IMR-90 (cell line): ENCODE data around the gene NFATC1. TPM values are rescaled to one million over a fixed set of nuclear protein-coding genes. Genes with fewer than 3 reads are reported as not detected.

Experiments
- ATAC-seq: fragments of 200-7000 bp; cut with Tn5 transposase; 2 replicates; pipeline ENCODE4 v1.9.1; 2020; ENCODE audit warnings: low read depth, mild to moderate bottlenecking, moderate library complexity
- BruUV-seq: library from RNA; stranded (reverse); fragments of 400-500 nt; replicated peaks from 2 replicates; lab custom pipeline; 2021; lab: Mats Ljungman, UMichigan
- CTCF ChIA-PET: fragments of 300-600 bp; formaldehyde crosslinking; extraction: SDS; loops from one replicate; lab custom pipeline; 2021; ENCODE audit warnings: antibody characterized with exemption; lab: Yijun Ruan, JAX
- POLR2A ChIA-PET: fragments of 300-600 bp; sonication (Branson Sonifier 250); formaldehyde crosslinking; loops from one replicate; lab custom pipeline; 2022; ENCODE audit warnings: antibody characterized with exemption; ENCODE audit not compliant: unreplicated experiment; lab: Charles Lee
- DNase-seq: peaks from one replicate; pipeline ENCODE4 v3.0.0; 2013
- H2AFZ ChIP-seq: replicated peaks from 2 replicates; pipeline ENCODE3; 2013; ENCODE audit warnings: low read length, mild to moderate bottlenecking; ENCODE audit not compliant: poor library complexity
- H2AK5ac ChIP-seq: 2 replicates; pipeline ENCODE4 v1.6.1; 2013; ENCODE audit warnings: low read depth, low read length, inconsistent platforms
- H2AK9ac ChIP-seq: replicated peaks from 2 replicates; pipeline ENCODE3; 2013; ENCODE audit warnings: mild to moderate bottlenecking, low read depth, low read length, moderate library complexity; ENCODE audit not compliant: poor library complexity
- H2BK120ac ChIP-seq: 2 replicates; pipeline ENCODE4 v1.6.1; 2013; ENCODE audit warnings: low read depth, low read length, inconsistent platforms
- H2BK15ac ChIP-seq: 3 replicates; pipeline ENCODE4 v1.6.1; 2013; ENCODE audit warnings: low read depth, low read length, inconsistent platforms
- H2BK20ac ChIP-seq: 2 replicates; pipeline ENCODE4 v1.6.1; 2013; ENCODE audit warnings: low read depth, mild to moderate bottlenecking, inconsistent platforms, low read length, moderate library complexity
- H2BK5ac ChIP-seq: 2 replicates; pipeline ENCODE4 v1.6.1; 2013; ENCODE audit warnings: mild to moderate bottlenecking, low read depth, low read length, inconsistent platforms; ENCODE audit not compliant: poor library complexity, severe bottlenecking
- H3K14ac ChIP-seq: replicated peaks from 2 replicates; pipeline ENCODE4 v1.6.1; 2013; ENCODE audit warnings: low read depth, low read length, inconsistent platforms
- H3K18ac ChIP-seq: 2 replicates; pipeline ENCODE4 v1.6.1; 2013; ENCODE audit warnings: low read depth, low read length, control low read depth
- H3K23ac ChIP-seq: 2 replicates; pipeline ENCODE4 v1.6.1; 2013; ENCODE audit warnings: low read depth, low read length, inconsistent platforms
- H3K27ac ChIP-seq: 2 replicates; pipeline ENCODE4 v1.5.1; 2013; ENCODE audit warnings: mild to moderate bottlenecking, control low read depth, low read length; ENCODE audit not compliant: insufficient read depth
- H3K27me3 ChIP-seq: 2 replicates; pipeline ENCODE4 v1.6.1; 2013; ENCODE audit warnings: low read length; ENCODE audit not compliant: control insufficient read depth, insufficient read depth
- H3K36me3 ChIP-seq: 2 replicates; pipeline ENCODE4 v1.6.1; 2013; ENCODE audit warnings: low read length, mixed read lengths; ENCODE audit not compliant: control insufficient read depth, insufficient read depth
- H3K4ac ChIP-seq: 2 replicates; pipeline ENCODE4 v1.6.1; 2013; ENCODE audit warnings: low read depth, low read length, inconsistent platforms
- H3K4me1 ChIP-seq: 2 replicates; pipeline ENCODE4 v1.6.1; 2013; ENCODE audit warnings: low read length, mixed read lengths; ENCODE audit not compliant: control insufficient read depth, insufficient read depth
- H3K4me2 ChIP-seq: 2 replicates; pipeline ENCODE4 v1.6.1; 2013; ENCODE audit warnings: low read depth, mild to moderate bottlenecking, control low read depth, low read length, moderate library complexity
- H3K4me3 ChIP-seq: 2 replicates; pipeline ENCODE4 v1.5.1; 2013; ENCODE audit warnings: low read depth, mild to moderate bottlenecking, control low read depth, low read length, moderate library complexity; ENCODE audit not compliant: insufficient read depth
- H3K56ac ChIP-seq: 2 replicates; pipeline ENCODE4 v1.6.1; 2013; ENCODE audit warnings: low read length, inconsistent platforms; ENCODE audit not compliant: insufficient read depth; ENCODE audit errors: extremely low read depth
- H3K79me1 ChIP-seq, 2 experiments: 2 replicates each; pipeline ENCODE4 v1.6.1; 2013; ENCODE audit warnings: low read length in 2 of 2, inconsistent platforms in 1 of 2, low read depth in 1 of 2
- H3K9ac ChIP-seq: 2 replicates; pipeline ENCODE4 v1.6.1; 2013; ENCODE audit warnings: low read depth, low read length, control low read depth
- H3K9me1 ChIP-seq: 2 replicates; pipeline ENCODE4 v1.6.1; 2013; ENCODE audit warnings: low read length, inconsistent platforms; ENCODE audit not compliant: insufficient read depth
- H3K9me3 ChIP-seq: 2 replicates; pipeline ENCODE4 v1.6.1; 2013; ENCODE audit warnings: low read length; ENCODE audit not compliant: control insufficient read depth, insufficient read depth
- H4K20me1 ChIP-seq: 2 replicates; pipeline ENCODE4 v1.6.1; 2013; ENCODE audit warnings: low read length, inconsistent platforms; ENCODE audit not compliant: insufficient read depth
- H4K5ac ChIP-seq: 2 replicates; pipeline ENCODE4 v1.6.1; 2013; ENCODE audit warnings: mild to moderate bottlenecking, low read depth, low read length, control low read depth
- H4K8ac ChIP-seq, 2 experiments: 2 replicates each; pipeline ENCODE4 v1.6.1; 2013; ENCODE audit warnings: low read depth in 2 of 2, low read length in 2 of 2, control low read depth in 1 of 2, inconsistent platforms in 1 of 2
- H4K91ac ChIP-seq: 2 replicates; pipeline ENCODE4 v1.6.1; 2013; ENCODE audit warnings: low read depth, low read length, inconsistent platforms; ENCODE audit not compliant: insufficient read depth
- CEBPB ChIP-seq: IDR thresholded peaks from 2 replicates; pipeline ENCODE4 v1.6.1; 2012; ENCODE audit warnings: low read depth, low read length, improper control_type of control experiment
- MAFK ChIP-seq: IDR thresholded peaks from 2 replicates; pipeline ENCODE4 v1.6.1; 2012; ENCODE audit warnings: low read depth, low read length, improper control_type of control experiment
- NFE2L2 ChIP-seq: fragments of 150-350 bp; IDR thresholded peaks from 2 replicates; pipeline ENCODE4 v1.6.1; 2016; ENCODE audit warnings: low read depth, mild to moderate bottlenecking, low read length
- POLR2A ChIP-seq: IDR thresholded peaks from 2 replicates; pipeline ENCODE4 v1.6.1; 2012; ENCODE audit warnings: mild to moderate bottlenecking, low read depth, low read length
- RCOR1 ChIP-seq: IDR thresholded peaks from 2 replicates; pipeline ENCODE4 v1.6.1; 2012; ENCODE audit warnings: mild to moderate bottlenecking, low read length, improper control_type of control experiment; ENCODE audit not compliant: insufficient replicate concordance
- SMC3 ChIP-seq: fragments of 150-350 bp; IDR thresholded peaks from 2 replicates; pipeline ENCODE4 v1.6.1; 2016; ENCODE audit warnings: low read depth, mild to moderate bottlenecking, antibody characterized with exemption, low read length, moderate library complexity
- USF2 ChIP-seq: fragments of 150-350 bp; IDR thresholded peaks from 2 replicates; pipeline ENCODE4 v1.6.1; 2017; ENCODE audit warnings: mild to moderate bottlenecking, antibody characterized with exemption, low read length, low read depth
- WGBS, 2 experiments: methylation state at CpG; one replicate each; pipeline versions ENCODE4 v1.1.5 to v1.1.7; 2013; ENCODE audit warnings: missing lambda C conversion rate in 2 of 2; ENCODE audit not compliant: insufficient read length in 1 of 2; ENCODE audit errors: extremely low coverage in 2 of 2; 5-methylcytosine and 5-hydroxymethylcytosine counted together
- dilution Hi-C: fragments of 300-500 bp; cut with HindIII; formaldehyde crosslinking; loops from one replicate; pipeline ENCODE4 v1.14.3; 2018; ENCODE audit warnings: low sequenced_read_pairs; ENCODE audit not compliant: unreplicated experiment
- in situ Hi-C: fragments of 300-500 bp; cut with MboI; formaldehyde crosslinking; loops from 3 replicates; pipeline ENCODE4 v1.14.3; 2019; ENCODE audit warnings: low sequenced_read_pairs, inconsistent platforms, mixed read lengths
- intact Hi-C: fragments of 100-400 bp; cut with micrococcal nuclease; formaldehyde crosslinking; loops from 2 replicates; pipeline ENCODE4 v1.10.0; 2022
- polyA plus RNA-seq, 3 experiments: library from polyadenylated mRNA; depleted of rRNA; stranded (reverse); fragments of >200 nt; gene quantifications; 2 replicates each; pipeline ENCODE4 v1.2.3, GENCODE V29; 2012; ENCODE audit warnings: low replicate concordance in 1 of 3
- total RNA-seq: library from RNA; depleted of rRNA; stranded (reverse); fragments of >200 nt; gene quantifications from 2 replicates; pipeline ENCODE4 v1.2.3, GENCODE V29; 2012

The NFATC1 gene
- total and polyA plus RNA-seq, 2 of the 4 experiments (the other 2 are of a cell fraction): 0.36 to 1.8 TPM

GRCh38 chr18:79496237-79496977 lies 100.7 kb downstream of the NFATC1 start:
- Histone ChIP-seq H3K23ac (no peak overlapping the region), H3K14ac (no peak overlapping the region), H3K4me1 (no peaks in the 10 kb centered on the region; the same call in 1 of the 2 replicates), H3K4ac (no peak overlapping the region), H3K9ac (no peak overlapping the region), H4K91ac (no peak overlapping the region), H2AK5ac (0 out of 2 replicates have a peak overlapping the region, but pooled peaks have one; percentile 14), H3K36me3 (no peaks in the 10 kb centered on the region), H3K56ac (no peak overlapping the region), H2BK20ac (no peak overlapping the region), H2AK9ac (no peak overlapping the region), H3K9me3 (peaks cover 10% of the 10 kb centered on the region), H3K27ac (no peak overlapping the region), H2AFZ (peak overlapping the region; percentile 56), H4K5ac (no peak overlapping the region), H3K27me3 (no peaks in the 10 kb centered on the region), H4K20me1 (no peaks in the 10 kb centered on the region), H3K4me2 (no peak overlapping the region), H3K9me1 (no peaks in the 10 kb centered on the region), H3K4me3 (no peak overlapping the region), H4K8ac (no peak overlapping the region), H2BK120ac (no peak overlapping the region), H3K18ac (no peak overlapping the region), H2BK5ac (no peak overlapping the region), H3K79me1 (no peaks in the 10 kb centered on the region), H2BK15ac (no peak overlapping the region)
- WGBS, 2 experiments: 87% methylated on average over 15 of the region's 32 CpGs; no CpG with 5 or more reads in 1 of the 2 experiments
- BruUV-seq: no TSS peak
- TF ChIP-seq RCOR1 (no peak), POLR2A (no peak), SMC3 (no peak), CEBPB (no peak), NFE2L2 (no peak), MAFK (no peak), USF2 (no peak)
- dilution Hi-C loops (no loop called here), intact Hi-C loops (no loop called here), in situ Hi-C loops (no loop called here)
- no peak for ATAC-seq
- no peak for DNase-seq
- POLR2A ChIA-PET: no interaction called here
- CTCF ChIA-PET: no interaction called here
